Measurements from ENCODE around the gene NIN.

DNA sequence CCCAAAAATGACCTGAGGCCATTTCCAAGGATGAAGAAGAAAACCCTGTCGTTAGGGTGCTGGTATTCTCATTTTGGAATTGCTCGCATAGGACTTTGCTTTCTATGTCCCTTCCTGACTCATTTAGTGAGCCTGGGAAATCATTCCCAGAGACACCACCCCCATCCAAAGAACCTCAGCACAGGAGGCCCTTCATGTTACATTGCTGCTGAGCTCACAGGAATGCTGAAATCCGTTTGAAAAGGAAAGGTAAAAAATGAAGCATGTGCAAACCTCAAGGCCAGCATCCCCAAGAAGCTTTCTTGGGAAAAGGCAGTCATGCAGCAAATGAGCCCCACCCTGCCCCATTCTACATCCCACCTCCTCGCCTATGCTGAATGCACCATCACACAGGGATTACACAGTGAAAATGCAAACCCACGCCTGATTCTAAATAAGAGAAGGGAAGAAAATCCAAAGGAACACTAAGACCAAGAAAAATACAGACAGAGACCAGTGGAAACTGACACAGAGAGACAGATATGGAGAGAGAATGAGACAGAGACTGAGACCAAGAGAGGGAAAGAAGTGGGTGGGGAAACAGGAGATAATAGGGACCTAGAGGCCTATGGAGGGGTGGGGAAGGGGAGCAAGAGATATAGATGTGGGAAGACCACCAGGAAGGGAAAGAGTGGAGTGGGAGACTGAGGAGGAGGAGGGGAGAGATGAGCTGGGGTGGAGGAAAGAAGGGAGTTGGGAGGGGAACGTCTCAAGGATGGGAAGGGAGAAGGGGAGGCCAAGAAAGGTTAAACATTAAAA is 33.5 kb downstream of the NIN start:
- TF ChIP-seq POLR2A (IDR thresholded peaks at IDR 0.05; ENCODE audit: low read length) (no peak), GATA1 (IDR thresholded peaks at IDR 0.05; ENCODE audit: low read depth, low read length) (no peak)

All from erythroblast (primary cell).